Hepatocyte (in vitro differentiated cells): Measurements from ENCODE around the gene SGMS1.

Source experiments
- EZH2 ChIP-seq: fragments of 200-600 bp; sonication (generic); IDR thresholded peaks from 2 replicates; pipeline ENCODE4 v1.6.1; 2016; ENCODE audit warnings: antibody characterized with exemption, mild to moderate bottlenecking, borderline replicate concordance
- TF ChIP-seq, protein P1 (sequence below): fragments of 200-600 bp; sonication (generic); IDR thresholded peaks from 2 replicates; pipeline ENCODE4 v1.5.1; 2016; ENCODE audit warnings: antibody characterized with exemption, mild to moderate bottlenecking; ENCODE audit not compliant: poor library complexity

DNA sequence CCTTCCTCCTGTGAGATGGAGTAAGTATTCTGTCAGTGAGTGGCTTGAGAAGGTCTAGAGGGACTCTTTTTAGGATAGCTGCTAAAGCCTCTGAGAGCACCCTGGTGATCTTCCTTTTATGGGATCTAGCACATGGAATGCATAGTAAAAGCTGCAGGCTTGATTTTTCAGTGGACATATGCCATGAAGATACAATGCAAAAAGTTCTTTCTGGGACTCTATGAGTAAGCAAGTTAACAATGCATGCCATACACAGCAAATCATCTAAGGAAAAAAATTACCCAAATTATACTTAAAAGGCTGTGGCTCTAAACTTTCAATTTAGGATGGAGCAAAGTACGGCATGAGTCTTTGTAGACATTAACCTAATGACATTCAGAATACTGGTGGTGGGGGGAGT lies 154.5 kb downstream of the SGMS1 start:
- TF ChIP-seq, protein P1, sequence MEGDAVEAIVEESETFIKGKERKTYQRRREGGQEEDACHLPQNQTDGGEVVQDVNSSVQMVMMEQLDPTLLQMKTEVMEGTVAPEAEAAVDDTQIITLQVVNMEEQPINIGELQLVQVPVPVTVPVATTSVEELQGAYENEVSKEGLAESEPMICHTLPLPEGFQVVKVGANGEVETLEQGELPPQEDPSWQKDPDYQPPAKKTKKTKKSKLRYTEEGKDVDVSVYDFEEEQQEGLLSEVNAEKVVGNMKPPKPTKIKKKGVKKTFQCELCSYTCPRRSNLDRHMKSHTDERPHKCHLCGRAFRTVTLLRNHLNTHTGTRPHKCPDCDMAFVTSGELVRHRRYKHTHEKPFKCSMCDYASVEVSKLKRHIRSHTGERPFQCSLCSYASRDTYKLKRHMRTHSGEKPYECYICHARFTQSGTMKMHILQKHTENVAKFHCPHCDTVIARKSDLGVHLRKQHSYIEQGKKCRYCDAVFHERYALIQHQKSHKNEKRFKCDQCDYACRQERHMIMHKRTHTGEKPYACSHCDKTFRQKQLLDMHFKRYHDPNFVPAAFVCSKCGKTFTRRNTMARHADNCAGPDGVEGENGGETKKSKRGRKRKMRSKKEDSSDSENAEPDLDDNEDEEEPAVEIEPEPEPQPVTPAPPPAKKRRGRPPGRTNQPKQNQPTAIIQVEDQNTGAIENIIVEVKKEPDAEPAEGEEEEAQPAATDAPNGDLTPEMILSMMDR = no peak
- TF ChIP-seq EZH2 = no peak
